ENCODE results near the gene PIAS4.

Gene PIAS4

GRCh38 chr19:4043401-4043800 is 35.9 kb downstream of the PIAS4 start:
- no peak for DNase-seq

- no peak for DNase-seq
Measured at GRCh38 chr19:4043966-4044715, 36.6 kb downstream of the PIAS4 start.

DNA sequence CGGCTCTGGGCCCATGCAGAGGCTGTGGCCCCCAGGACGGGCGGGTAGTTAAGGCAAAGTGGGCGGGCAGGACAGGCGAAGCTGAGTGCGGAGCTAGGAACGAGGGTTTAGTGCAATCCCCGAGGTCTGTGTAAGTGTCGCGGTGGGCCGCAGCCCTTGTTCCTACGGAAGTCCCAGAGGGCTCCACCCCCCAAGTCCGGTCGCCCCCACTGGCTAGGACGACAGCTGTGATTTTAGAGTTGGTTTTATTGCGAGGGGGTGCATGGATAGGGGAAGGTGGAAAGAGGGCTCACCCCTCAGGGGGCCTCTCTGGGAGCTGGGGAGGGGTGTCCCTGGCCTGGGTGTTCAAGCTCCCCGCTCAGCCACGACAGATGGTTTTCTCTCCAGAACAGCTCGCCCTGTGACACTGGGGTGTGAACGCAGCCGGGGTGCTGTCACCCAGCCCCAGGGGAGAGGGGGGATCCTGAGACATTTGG is 37.5 kb downstream of the PIAS4 start:
- no peak for DNase-seq

DNA sequence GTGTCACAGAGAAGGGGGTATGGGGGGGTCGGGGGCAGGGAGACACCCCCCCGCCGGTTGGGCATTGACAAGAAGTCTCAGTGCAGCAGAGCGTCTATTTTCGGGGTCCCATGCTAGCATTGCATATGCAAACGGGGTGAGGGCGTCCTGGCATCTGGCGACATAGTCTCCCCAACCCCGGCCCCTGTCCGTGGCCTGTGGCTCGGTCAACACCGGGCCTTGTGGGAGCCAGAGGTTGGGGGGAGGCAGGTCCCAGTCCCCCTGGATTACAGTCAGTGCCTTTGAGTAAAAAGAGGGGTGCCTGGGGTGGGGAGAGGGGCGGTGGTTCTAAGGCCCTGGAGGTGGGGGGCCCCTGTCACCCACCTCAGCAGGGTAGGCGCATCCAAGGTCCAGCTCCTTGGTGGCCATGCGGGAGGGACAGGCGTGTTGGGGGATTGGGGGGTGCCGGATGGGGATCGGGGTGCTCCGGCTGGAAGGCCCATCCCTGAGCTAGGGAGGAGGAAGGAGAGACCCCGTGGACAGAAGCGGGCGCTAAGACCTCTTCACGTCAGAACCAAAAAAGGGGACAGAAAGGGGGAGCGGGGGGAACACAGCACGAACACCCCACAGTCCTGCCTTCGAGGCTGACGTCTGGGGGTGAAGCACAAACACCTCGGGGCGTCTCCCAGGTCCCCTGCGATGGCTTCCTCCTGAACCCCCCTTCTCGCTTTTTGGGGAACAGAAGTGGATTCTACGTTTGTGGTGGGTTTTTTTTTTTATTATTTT is 38.2 kb downstream of the PIAS4 start:
- DNase-seq: no peak

DNA sequence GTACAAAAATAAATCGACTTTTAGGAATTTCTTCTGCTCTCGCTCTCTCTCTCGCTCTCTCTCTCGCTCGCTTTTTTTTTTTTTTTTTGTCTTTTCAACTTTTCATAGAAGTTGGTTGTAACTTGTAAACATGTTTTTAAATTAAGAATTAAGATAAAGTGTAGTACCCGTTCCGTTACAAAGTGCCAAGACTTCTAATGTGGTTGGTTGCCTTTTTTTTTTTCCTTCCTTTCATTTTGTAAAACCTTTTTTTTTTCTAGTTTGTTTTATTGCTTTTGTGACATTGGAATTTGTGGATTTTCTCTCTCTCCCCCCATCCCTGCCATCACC is 38.8 kb downstream of the PIAS4 start:
- DNase-seq: no peak

DNA sequence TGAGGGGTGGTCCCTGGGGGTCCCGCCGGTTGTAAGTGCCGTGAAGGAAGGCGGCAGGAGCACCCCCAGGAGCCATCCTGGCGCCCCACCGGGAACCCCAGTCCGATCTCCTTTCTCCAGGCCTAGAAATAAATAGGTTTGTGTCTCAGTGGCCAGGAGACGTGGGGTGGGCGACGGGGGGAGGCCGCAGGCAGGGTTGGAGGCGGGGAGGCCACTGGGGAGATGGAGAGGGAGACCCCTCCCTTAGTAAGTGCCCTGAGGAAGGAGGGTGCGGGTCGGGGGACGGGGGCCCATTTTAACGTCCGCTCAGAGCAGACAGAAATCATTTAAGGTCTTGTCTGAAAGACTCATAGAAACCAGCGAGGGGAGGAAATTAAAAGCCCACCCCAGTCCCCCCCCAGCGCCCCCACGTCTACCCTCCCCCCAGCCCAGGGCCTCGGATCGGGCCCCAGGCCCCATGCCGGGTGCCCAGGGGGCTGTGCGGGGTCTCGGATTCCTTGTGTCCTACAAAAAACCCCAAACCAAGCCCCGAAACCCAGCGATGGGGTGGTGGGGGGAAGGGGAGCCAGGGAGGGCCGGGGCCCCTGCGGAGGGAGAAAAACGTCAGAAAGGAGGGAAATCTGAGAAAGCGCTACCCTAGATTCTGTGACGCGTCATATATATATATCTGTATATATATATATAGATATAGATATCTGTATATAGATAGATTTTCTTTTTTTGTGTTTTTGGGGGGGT is 39.6 kb downstream of the PIAS4 start:
- DNase-seq: no peak

- no peak for DNase-seq
Measured at GRCh38 chr19:4049432-4049831, 41.9 kb downstream of the PIAS4 start.

GRCh38 chr19:4051175-4052101 is 43.9 kb downstream of the PIAS4 start:
- DNase-seq: no peak

- DNase-seq: no peak
Measured at GRCh38 chr19:4052114-4052992, 44.8 kb downstream of the PIAS4 start.

- DNase-seq: no peak
Measured at GRCh38 chr19:4052993-4053422, 45.5 kb downstream of the PIAS4 start.

- DNase-seq: no peak
Measured at GRCh38 chr19:4053423-4054324, 46.1 kb downstream of the PIAS4 start.

GRCh38 chr19:4054441-4055208 is 47.1 kb downstream of the PIAS4 start:
- no peak for DNase-seq

- DNase-seq: no peak
Measured at GRCh38 chr19:4055209-4055552, 47.6 kb downstream of the PIAS4 start.

GRCh38 chr19:4057931-4058692 is 50.6 kb downstream of the PIAS4 start:
- DNase-seq: no peak

DNA sequence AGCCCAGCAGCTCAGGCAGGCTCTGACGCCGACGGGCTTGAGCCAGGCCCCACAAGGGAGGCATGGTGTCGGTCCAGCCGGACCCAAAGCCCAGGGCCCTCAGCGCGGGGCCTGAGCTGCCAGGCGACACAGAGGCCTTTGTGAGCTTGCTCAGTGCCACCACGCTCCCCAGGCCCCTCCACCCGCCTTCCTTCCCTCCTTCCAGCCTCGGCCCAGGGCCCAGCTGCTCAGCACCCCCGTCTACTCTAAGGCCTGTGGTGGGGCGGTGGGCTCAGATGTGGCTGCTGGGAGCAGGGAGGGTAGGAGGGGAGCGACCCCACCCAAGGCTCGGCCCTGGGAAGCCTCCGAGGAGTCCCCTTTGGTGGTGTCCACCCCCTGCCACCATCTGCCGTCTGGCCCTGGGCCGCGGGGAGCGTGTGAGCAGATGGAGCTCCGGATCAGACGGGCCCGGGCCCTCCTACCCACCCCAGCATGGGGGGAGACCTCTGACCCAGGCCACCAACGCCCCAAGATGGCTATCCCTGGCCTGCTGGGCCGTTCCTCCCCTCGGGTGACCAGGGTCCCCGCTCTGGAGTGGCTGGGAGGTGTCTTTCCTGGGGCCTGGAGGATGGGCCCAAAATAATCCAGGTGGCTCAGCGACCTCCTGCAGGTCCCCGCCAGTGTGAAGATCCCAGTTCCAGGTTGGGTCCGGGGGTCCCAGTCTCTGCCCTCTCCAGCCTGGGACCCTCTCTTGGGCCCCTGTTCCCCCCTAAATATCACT is 51.3 kb downstream of the PIAS4 start:
- no peak for DNase-seq

DNA sequence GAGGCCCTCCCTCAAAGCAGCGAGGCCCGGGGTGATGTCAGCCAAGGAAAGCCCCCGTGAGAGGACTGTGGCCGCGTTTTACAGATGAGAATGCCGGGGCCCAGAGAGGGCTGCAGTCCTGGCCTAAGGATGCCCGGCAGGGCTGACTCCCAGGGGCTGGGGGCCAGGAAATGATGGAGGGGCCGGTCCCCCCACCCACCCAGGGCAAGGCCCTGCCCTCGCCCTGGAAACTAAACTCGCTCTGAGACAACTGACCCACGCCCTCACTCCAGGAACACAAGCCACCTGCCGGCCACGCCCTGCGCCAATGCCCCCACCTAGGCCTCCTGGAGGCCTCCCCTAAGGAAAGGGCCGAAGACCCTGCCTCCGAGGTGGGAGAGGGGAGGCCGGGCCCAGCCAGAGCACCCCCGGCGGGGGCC is 51.9 kb downstream of the PIAS4 start:
- DNase-seq: no peak

DNA sequence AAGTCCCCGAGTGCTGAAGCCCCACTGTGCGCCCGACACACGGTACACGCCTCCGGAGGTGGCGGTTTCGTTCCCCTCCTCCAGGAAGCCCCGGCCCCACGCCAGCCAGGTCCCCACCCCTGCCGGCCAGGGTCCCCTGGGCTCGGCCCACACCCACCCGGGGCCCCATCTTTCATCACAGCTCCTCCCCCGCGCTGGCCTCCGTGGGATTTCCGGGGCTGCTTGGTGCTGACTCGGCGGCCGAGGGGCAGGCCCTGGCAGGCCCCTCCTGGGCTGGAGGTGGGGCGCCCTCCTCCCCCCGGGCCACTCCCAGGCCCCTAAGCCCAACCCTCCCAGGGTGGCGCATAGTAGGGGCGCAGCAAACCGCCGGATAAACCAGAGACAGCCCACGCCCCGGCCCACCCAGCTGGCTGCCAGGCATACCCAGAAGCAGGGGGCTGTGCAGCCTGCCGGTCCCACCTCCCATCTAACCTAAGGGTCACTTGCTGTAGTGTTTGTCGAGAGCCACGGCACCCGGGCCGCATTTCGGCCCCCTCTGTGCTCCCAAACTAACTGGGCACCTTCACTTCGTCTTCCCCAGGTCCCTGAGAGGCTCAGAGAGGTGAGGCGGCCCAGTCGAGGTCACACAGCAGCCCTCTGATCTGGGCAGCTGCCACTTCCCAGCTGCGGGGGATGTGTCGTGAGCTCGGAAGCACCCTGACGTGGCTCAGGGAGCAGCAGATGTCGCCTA is 52.5 kb downstream of the PIAS4 start:
- DNase-seq: no peak
